Vagina (tissue), 2 donors: ENCODE measurements around the gene LRCH4. TPM values are rescaled to one million over a fixed set of nuclear protein-coding genes. Genes with fewer than 3 reads are reported as not detected.

Experiments used
- DNase-seq, 2 donors: peaks; one replicate each; pipeline ENCODE4 v3.0.0-alpha.2; 2017; ENCODE audit errors: extremely low spot score in 2 of 2
- H3K27ac ChIP-seq: fragments of 200-600 bp; sonication (generic); one replicate; pipeline ENCODE4 v1.5.1; 2019
- H3K27me3 ChIP-seq: fragments of 200-600 bp; sonication (generic); one replicate; pipeline ENCODE4 v1.5.1; 2019
- H3K36me3 ChIP-seq, 2 donors: fragments of 200-600 bp; sonication (generic); one replicate each; pipeline ENCODE4 v1.5.1; 2017 to 2019
- H3K4me1 ChIP-seq: fragments of 200-600 bp; sonication (generic); one replicate; pipeline ENCODE4 v1.5.1; 2019
- H3K4me3 ChIP-seq, 2 donors: fragments of 200-600 bp; sonication (generic); 1 replicate in 1 of 2; 2 replicates in 1 of 2; pipeline ENCODE4 v1.5.1; 2016 to 2019
- H3K9me3 ChIP-seq: fragments of 200-600 bp; sonication (generic); one replicate; pipeline ENCODE4 v1.5.1; 2019
- POLR2A ChIP-seq, 2 donors: fragments of 450-650 bp; IDR thresholded peaks; one replicate each; pipeline ENCODE4 v1.6.1; 2017; ENCODE audit warnings: antibody characterized with exemption in 2 of 2, mild to moderate bottlenecking in 2 of 2, moderate library complexity in 2 of 2
- POLR2AphosphoS5 ChIP-seq, 2 donors: sonication (generic); formaldehyde crosslinking; IDR thresholded peaks; one replicate each; pipeline ENCODE4 v1.9.0; 2017; ENCODE audit warnings: antibody characterized with exemption in 2 of 2, mild to moderate bottlenecking in 2 of 2, low read depth in 1 of 2; ENCODE audit not compliant: insufficient read depth in 1 of 2
- intact Hi-C: fragments of 100-400 bp; cut with DNase I; formaldehyde crosslinking; loops from one replicate; pipeline ENCODE4 v1.15.1; 2023
- total RNA-seq: library from RNA; depleted of rRNA; stranded (reverse); fragments of >200 nt; gene quantifications from one replicate; pipeline ENCODE4 v1.2.3, GENCODE V29; 2016
- TF ChIP-seq, protein P1 (sequence below), 3 experiments: fragments of 450-650 bp in 2 of 3; fragments of 200-600 bp in 1 of 3; sonication (generic) in 1 of 3; IDR thresholded peaks; one replicate each; pipeline ENCODE4 v1.5.1; 2017 to 2019; ENCODE audit warnings: antibody characterized with exemption in 3 of 3, mild to moderate bottlenecking in 2 of 3, moderate library complexity in 2 of 3

The LRCH4 gene
- total RNA-seq, 1 donor from 2014 or later: 72.2 TPM

DNA sequence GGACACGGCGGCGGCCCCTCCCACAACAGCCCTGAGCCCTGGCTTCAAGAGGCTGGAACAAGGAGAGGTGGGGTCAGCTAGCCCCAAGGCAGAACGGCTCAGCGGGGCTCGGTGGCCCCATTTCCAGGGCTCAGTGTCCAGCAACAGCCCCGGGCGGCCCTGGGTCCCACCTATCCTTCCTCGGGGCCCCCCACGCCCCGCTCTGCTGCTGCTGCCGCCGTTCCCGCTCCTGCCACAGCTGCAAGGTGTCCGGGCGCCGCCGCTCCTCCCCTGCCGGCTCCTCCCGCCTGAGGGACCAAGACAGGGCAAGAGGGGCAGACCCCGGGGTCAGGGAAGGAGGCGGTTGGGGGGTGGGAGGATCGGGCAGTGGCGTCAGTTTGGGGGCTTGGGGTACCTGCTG, 8.8 kb downstream of the LRCH4 start:
- H3K9me3 ChIP-seq: no peaks in the 10 kb centered on the region
- intact Hi-C loops: no loop called here
- TF ChIP-seq, protein P1, sequence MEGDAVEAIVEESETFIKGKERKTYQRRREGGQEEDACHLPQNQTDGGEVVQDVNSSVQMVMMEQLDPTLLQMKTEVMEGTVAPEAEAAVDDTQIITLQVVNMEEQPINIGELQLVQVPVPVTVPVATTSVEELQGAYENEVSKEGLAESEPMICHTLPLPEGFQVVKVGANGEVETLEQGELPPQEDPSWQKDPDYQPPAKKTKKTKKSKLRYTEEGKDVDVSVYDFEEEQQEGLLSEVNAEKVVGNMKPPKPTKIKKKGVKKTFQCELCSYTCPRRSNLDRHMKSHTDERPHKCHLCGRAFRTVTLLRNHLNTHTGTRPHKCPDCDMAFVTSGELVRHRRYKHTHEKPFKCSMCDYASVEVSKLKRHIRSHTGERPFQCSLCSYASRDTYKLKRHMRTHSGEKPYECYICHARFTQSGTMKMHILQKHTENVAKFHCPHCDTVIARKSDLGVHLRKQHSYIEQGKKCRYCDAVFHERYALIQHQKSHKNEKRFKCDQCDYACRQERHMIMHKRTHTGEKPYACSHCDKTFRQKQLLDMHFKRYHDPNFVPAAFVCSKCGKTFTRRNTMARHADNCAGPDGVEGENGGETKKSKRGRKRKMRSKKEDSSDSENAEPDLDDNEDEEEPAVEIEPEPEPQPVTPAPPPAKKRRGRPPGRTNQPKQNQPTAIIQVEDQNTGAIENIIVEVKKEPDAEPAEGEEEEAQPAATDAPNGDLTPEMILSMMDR (IDR thresholded peaks at IDR 0.05): no peak
- TF ChIP-seq POLR2A (IDR thresholded peaks at IDR 0.05) (no peak), POLR2AphosphoS5 (IDR thresholded peaks at IDR 0.05; ENCODE audit: insufficient read depth in 1 of 2, low read depth in 1 of 2) (no peak)
- H3K4me1 ChIP-seq: peaks cover 4% of the 10 kb centered on the region
- peaks cover 0 to 65% of the 10 kb centered on the region in 2 donors for H3K36me3 ChIP-seq
- no peak overlapping the region for H3K4me3 ChIP-seq
- H3K27ac ChIP-seq: no peak overlapping the region
- H3K27me3 ChIP-seq: no peaks in the 10 kb centered on the region
- DNase-seq: no peak

DNA sequence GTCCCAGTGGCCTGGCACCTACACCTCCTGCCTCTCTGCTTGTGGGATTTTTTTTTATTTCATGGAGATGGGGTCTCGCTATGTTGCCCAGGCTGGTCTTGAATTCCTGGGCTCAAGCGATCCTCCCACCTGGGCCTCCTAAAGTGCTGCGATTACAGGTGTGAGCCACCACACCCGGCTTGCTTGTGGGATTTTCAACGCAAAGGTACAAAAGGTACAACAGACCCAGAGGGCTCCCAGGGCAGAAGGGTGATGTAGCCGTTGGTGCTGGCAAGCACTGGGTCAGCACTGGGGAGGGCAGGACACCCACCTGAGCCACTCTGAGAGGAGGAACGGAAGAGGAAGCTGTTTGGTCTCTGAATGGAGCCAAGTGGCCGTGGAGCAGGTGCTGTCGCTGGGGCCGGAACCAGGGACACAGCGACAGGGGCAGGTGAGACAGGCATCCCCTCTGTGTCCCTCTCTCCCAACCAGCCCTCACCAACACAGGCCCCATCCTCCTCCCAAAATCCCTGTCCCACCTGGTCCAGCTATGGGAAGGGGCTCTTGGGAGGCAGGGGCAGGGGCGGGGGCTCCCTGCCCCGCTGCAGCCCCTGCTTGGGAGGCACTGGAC, 9.4 kb downstream of the LRCH4 start:
- TF ChIP-seq POLR2A (IDR thresholded peaks at IDR 0.05) (no peak), POLR2AphosphoS5 (IDR thresholded peaks at IDR 0.05; ENCODE audit: insufficient read depth in 1 of 2, low read depth in 1 of 2) (no peak)
- TF ChIP-seq, protein P1 (IDR thresholded peaks at IDR 0.05): no peak
- no peak for DNase-seq
- Histone ChIP-seq H3K36me3 (peaks cover 0 to 59% of the 10 kb centered on the region in 2 donors), H3K27me3 (no peaks in the 10 kb centered on the region), H3K9me3 (no peaks in the 10 kb centered on the region), H3K4me1 (no peaks in the 10 kb centered on the region), H3K27ac (no peak overlapping the region), H3K4me3 (no peak overlapping the region)
- intact Hi-C loops: no loop called here

DNA sequence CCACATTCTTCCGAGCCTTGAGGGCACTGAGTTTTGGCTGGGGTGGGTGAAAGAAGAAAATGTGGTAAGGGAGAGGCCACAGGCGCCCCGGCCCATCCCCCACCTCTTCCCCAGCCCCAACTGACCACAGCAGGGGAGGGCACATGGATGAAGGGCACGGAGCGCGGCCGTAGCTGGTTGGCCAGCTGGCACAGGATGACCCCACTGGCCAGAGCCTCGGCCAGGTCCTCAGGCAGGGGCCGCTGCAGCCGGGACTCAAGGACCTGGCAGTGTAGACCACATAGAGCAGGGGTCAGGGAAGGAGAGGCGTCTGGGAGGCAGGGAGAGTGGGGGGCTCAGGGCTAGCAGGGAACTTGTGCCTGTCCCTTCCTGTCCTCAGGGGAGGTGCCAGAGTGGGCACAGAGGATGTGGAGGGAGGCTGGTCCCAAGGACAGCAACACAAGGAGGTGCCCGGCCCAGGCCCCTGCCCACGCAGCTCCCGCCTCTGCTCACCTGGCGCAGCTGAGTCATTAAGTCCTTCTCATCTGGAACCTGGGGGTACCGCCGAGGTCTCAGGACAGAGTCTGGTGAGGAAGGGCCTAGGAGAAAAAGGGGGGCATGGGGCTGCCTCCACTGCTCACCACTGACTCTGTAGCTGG, 10.1 kb downstream of the LRCH4 start:
- no peaks in the 10 kb centered on the region for H3K27me3 ChIP-seq
- H3K27ac ChIP-seq: no peak overlapping the region
- intact Hi-C loops: no loop called here
- peaks cover 0 to 52% of the 10 kb centered on the region in 2 donors for H3K36me3 ChIP-seq
- TF ChIP-seq, protein P1 (IDR thresholded peaks at IDR 0.05): no peak
- no peak for TF ChIP-seq POLR2AphosphoS5 (IDR thresholded peaks at IDR 0.05; ENCODE audit: insufficient read depth in 1 of 2, low read depth in 1 of 2)
- TF ChIP-seq POLR2A (IDR thresholded peaks at IDR 0.05): no peak
- H3K4me3 ChIP-seq: no peak overlapping the region
- DNase-seq: no peak
- no peaks in the 10 kb centered on the region for H3K9me3 ChIP-seq
- no peaks in the 10 kb centered on the region for H3K4me1 ChIP-seq

DNA sequence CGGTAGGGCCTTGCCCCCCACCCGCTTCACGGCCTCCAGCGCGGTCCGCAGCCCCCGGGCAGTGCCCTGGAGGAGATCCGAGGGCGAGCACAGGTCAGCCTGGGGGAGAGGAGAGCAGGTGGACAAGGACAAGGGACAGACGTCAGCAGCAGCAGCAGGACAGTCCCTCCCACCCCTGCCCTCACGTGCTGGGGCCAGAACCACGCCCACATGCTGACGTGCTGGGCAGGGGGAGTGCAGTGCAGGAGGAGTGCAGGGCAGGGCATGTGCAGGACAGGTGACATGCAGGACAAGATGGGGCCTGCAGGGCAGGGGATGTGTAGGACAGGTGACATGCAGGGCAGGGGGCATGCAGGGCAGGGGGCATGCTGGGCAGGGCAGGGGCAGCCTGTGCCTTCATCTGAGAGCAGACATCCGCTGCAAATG, 10.7 kb downstream of the LRCH4 start:
- Histone ChIP-seq H3K9me3 (no peaks in the 10 kb centered on the region), H3K36me3 (peaks cover 0 to 48% of the 10 kb centered on the region in 2 donors), H3K27me3 (no peaks in the 10 kb centered on the region), H3K27ac (no peak overlapping the region), H3K4me1 (peaks cover 4% of the 10 kb centered on the region), H3K4me3 (no peak overlapping the region)
- TF ChIP-seq POLR2A (IDR thresholded peaks at IDR 0.05): no peak
- no peak for TF ChIP-seq POLR2AphosphoS5 (IDR thresholded peaks at IDR 0.05; ENCODE audit: insufficient read depth in 1 of 2, low read depth in 1 of 2)
- TF ChIP-seq, protein P1 (IDR thresholded peaks at IDR 0.05): no peak
- DNase-seq: no peak
- intact Hi-C loops: no loop called here
